GM18517 (cell line): Measurements from ENCODE around the gene PEX11A.

ENCODE experiments used
- ATAC-seq: cut with Tn5 transposase; IDR thresholded peaks from one replicate; pipeline ENCODE4 v1.9.1; 2021; ENCODE audit warnings: mild to moderate bottlenecking, moderate library complexity; ENCODE audit not compliant: unreplicated experiment

The PEX11A gene

DNA sequence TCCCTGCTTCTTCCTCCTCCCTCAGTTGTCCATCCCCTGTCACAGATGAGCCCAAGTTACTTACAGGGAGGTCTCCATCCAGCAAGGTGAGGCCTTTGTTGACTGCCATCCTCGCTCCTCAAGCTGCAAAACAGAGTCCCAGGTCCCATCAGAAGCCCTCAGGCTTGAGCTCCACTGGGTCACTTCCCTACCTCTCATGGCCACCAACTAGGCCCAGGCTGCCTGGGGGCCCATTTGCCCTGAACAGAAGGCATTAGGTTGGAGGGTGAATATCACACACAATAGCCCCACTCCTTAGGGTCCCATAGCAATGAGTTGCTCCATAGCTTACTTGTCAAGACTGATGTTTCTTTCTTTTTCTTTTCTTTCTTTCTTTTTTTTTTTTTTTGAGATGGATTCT is 13.2 kb downstream of the PEX11A start:
- ATAC-seq, result no peak

GRCh38 chr15:89675606-89676005 is 14.9 kb downstream of the PEX11A start:
- no peak for ATAC-seq

DNA sequence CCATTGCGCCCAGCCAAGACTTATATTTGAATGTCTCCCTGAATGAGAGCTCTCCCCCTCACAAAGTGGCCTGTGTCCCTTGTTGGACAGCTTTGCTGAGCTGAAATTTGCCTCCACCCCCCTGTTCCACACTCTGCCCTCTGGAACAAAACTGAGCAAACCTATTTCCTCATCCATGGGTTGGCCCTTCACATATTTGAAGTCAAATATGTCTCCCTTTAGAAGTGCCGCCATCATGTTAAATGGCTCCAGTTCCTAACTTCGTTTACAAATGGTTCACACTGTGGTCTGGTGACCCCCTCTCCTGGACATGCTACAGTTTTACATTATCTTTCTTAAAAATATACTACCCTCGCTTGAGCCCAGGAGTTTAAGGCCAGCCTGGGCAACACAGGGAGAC is 16.0 kb downstream of the PEX11A start:
- no peak for ATAC-seq

DNA sequence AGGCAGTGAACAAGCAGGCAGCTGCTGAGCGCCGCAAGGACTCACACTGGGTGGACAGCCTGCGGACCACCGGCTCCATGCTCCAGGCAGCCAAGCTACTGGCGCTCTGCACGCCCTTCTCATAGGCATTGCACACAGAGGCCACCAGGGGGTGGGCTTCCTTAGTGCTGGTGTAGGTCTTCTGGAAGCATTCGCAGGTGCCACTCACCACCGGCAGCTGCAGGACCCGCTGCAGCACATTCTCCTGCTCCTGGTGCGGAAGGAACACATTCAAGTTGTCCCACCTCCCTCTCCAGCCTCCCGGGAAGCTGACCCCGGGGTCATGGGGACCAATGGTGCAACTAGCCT is 17.4 kb downstream of the PEX11A start:
- no peak for ATAC-seq

DNA sequence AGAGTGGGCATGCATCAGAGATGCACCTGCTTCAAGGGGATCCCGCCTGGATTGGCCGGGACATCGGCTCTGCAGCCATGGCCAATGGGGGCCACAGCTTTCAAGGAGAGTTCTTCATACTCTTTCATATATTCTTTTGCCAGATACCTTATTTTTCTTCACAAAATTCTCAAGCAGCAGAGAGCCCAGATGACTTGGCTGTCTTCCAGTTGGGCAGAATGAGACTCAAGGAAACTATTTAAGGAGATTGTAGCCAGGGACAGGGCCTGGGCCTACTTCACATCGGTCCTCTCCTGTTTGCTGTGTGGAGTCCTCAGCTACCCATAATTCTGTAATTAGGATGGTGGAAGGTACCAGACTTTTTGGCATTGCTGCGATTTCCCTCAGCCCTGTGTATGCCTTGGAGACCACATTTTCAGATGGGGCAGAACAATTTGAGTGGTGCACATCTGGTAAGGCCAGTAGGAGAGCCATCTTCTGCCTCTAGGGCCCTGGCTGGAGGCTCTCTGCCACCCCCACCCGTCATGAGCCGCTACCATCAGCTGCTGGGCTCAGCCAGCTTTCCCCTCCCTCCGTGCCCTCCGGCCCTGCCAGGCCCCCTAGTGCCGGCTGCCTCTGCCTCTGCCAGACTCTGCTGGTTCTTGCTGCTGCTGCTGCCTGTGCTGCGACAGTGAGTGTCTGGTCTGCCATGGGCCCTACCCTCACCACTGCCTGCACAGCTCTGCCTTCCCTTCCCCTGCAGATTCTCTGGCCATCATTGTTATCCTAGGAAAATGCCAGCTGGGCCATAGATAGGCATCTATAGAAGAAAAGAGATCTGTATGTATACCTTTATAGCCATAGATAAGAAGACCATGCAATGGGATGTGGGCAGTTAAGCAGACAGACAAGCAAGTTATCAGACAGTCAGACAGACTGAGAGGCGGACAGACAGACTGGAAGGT is 18.1 kb downstream of the PEX11A start:
- ATAC-seq, result no peak

DNA sequence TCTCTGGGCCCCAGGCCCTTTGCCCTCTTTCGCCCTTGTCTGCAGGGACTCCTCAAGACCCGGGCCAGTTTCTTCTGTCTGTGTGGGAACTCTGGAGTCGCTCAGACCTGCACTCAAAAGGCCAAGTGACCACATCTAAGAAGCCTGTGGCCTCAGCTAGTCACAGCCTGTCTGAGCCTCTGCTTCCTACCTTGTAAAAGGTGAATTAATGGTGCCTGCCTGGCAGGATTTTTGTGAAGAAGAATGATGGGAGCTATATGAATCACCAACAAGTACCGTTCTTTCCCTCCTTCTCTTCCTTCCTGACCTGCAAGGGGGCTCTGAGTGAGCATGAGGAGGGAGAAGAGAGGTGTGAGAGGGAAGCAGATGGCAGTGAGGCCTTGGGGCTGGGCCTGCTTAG is 18.9 kb downstream of the PEX11A start:
- ATAC-seq, result no peak

DNA sequence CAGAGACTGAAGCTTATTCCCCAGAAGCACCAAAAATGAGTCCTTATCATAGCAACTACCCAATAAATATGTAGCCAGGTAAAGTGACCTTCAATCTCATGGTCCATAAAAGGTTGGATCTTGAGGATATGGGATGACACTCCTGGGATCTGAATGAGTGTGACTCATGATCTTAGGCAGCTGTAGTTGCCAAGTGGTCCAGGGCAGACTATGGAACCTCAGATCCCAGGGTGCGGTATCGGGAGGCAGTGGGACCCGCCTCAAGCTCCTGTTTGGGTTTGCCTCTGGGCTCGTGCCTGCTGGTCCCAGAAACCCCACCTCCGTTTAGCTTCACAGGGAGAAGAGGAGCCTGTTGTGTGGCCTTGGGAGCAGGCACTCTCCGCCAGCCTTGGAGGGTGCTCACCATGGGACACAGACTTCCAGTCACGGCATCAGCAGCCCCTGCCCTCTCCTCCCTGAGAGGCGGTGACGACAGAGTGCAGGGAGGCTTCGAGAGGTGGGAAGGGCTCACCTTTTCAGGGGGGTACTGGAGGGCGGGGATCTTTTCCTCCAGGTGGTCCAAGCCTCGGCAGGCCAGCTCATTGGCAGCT is 19.5 kb downstream of the PEX11A start:
- ATAC-seq, result no peak

- ATAC-seq, result no peak
These were observed 20.6 kb downstream of the PEX11A start for GRCh38 chr15:89669941-89670340.

DNA sequence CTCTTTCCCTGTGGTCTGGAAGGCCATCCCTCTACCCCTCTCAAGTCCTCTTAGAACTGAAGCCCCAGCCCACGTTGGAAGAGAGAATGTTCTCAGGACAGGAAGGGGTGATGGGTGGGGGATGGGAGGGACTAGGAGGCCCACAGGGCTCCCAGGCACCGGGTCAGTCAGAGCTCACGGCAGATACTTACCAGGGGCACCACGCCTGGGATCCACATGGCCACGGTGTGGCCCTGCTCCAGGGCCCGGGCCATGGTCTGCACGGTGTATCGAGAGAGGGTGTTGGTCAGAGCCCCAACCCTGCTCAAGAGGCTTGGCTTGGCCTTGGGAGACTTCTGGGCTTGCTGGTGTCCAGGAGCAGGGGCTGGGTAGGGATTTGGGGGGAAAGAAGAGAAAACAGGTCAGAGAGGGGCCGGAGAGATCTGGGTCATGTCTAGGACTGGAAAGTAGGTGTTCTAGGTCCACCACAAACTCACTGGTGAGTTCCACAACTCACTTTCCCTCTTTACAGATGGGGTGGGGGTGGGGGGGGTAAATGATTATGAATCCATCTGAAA is 21.2 kb downstream of the PEX11A start:
- ATAC-seq, result no peak

GRCh38 chr15:89668171-89668570 is 22.4 kb downstream of the PEX11A start:
- no peak for ATAC-seq

GRCh38 chr15:89667706-89667960 is 22.9 kb downstream of the PEX11A start:
- ATAC-seq, result no peak

GRCh38 chr15:89666858-89667705 is 23.5 kb downstream of the PEX11A start:
- ATAC-seq, result no peak

DNA sequence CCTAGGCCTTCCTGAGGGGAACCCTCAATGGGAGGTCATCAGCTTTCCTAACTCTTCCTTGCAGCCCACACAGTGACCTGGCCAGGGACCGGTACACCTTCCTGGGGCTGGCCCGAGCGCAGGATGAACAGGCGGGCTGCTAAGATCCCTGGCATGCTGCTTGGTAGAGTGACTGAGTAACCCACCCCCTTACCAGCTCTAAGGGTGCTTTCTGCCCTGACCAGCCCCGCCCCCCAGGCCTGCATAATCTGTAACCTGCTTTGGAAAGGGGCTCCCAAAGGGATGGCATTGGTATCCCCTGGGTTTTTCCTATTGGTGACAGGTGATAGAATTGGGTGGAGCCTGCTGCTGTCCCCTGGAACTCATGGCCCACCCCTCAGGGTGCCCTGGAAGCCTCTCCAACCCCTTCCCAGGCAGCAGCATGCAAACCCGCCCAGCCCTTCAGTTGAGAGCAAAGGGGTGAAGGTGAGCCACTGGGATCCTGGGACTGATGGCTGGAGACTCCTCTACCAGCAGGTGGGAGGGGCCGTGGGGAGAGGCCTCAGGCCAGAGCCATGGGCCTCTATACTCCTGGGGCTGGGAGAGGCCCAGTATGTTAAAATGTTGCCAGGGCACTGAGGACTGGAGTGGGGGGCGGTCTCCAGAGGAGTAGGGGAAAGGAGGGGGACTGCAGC is 24.2 kb downstream of the PEX11A start:
- no peak for ATAC-seq

- no peak for ATAC-seq
These were observed 24.9 kb downstream of the PEX11A start for GRCh38 chr15:89665449-89666181.

GRCh38 chr15:89664441-89665350 is 25.9 kb downstream of the PEX11A start:
- no peak for ATAC-seq

- ATAC-seq, result no peak
These were observed 27.5 kb downstream of the PEX11A start for GRCh38 chr15:89662893-89663626.

GRCh38 chr15:89660556-89660955 is 30.0 kb downstream of the PEX11A start:
- no peak for ATAC-seq

DNA sequence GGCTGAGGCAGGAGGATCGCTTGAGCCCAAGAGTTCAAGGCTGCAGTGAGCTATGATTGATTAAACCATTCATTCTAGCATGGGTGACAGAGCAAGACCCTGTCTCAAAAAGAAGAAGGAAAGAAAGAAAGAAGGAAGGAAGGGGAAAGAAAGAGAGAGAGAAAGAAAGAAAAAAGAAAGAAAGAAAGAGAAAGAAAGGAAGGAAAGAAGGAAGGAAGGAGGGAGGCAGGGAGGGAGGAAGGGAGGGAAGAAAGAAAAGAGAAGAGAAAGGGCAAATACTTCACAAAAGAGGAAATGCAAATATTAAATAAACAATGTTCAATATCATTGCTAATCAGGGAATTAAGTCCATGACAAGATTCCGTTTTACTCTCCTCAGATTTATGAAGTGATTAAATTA is 31.3 kb downstream of the PEX11A start:
- ATAC-seq, result no peak
